Breast epithelium (tissue), 4 donors: ENCODE data around the gene NOX5. TPM values are rescaled to one million over a fixed set of nuclear protein-coding genes. Genes with fewer than 3 reads are reported as not detected.

Source experiments
- DNase-seq, 2 donors: peaks; one replicate each; pipeline ENCODE4 v3.0.0-alpha.2; 2019; ENCODE audit warnings: low spot score in 2 of 2
- H3K27ac ChIP-seq, 2 donors: fragments of 200-600 bp; sonication (generic) in 1 of 2; one replicate each; pipeline ENCODE4 v1.5.1; 2016 to 2019; ENCODE audit warnings: mild to moderate bottlenecking in 1 of 2
- H3K27me3 ChIP-seq, 2 donors: fragments of 200-600 bp; sonication (generic) in 1 of 2; one replicate each; pipeline versions ENCODE4 v1.5.1 to v1.6.0; 2017 to 2019; ENCODE audit warnings: control low read depth in 1 of 2, mild to moderate bottlenecking in 1 of 2
- H3K36me3 ChIP-seq: fragments of 200-600 bp; one replicate; pipeline ENCODE4 v1.5.1; 2019
- H3K4me1 ChIP-seq, 2 donors: fragments of 200-600 bp; sonication (generic); one replicate each; pipeline ENCODE4 v1.5.1; 2016 to 2019; ENCODE audit warnings: control low read depth in 1 of 2
- H3K4me3 ChIP-seq, 3 donors: fragments of 200-600 bp; sonication (generic); 1 replicate in 2 of 3; 2 replicates in 1 of 3; pipeline ENCODE4 v1.5.1; 2016 to 2019; ENCODE audit warnings: mild to moderate bottlenecking in 3 of 3, moderate library complexity in 2 of 3
- H3K9me3 ChIP-seq, 2 donors: fragments of 200-600 bp; sonication (generic) in 1 of 2; one replicate each; pipeline ENCODE4 v1.5.1; 2016 to 2019; ENCODE audit warnings: control low read depth in 1 of 2
- CTCF ChIP-seq, 3 donors: fragments of 450-650 bp; IDR thresholded peaks; one replicate each; pipeline ENCODE4 v1.5.1; 2016 to 2017; ENCODE audit warnings: antibody characterized with exemption in 3 of 3, mild to moderate bottlenecking in 3 of 3, moderate library complexity in 3 of 3
- POLR2A ChIP-seq: fragments of 450-650 bp; IDR thresholded peaks from one replicate; pipeline ENCODE4 v1.6.1; 2016; ENCODE audit warnings: antibody characterized with exemption, mild to moderate bottlenecking, moderate library complexity
- POLR2AphosphoS5 ChIP-seq, 3 donors: sonication (generic); formaldehyde crosslinking; IDR thresholded peaks; one replicate each; pipeline ENCODE4 v1.6.1; 2017; ENCODE audit warnings: antibody characterized with exemption in 3 of 3
- intact Hi-C: fragments of 100-400 bp; cut with DNase I; formaldehyde crosslinking; loops from one replicate; pipeline ENCODE4 v1.15.1; 2023; ENCODE audit warnings: low total_unique reads
- total RNA-seq, 3 donors: library from RNA; depleted of rRNA; stranded (reverse); fragments of >200 nt; gene quantifications; one replicate each; pipeline ENCODE4 v1.1.0, GENCODE V29; 2016

Gene NOX5
- total RNA-seq, 3 donors from 2014 or later = 1.0 to 2.6 (median 1.9) TPM

GRCh38 chr15:68987120-68987519 is 27.4 kb upstream of the NOX5 start:
- Histone ChIP-seq H3K36me3 (no peaks in the 10 kb centered on the region), H3K4me3 (no peak overlapping the region), H3K27me3 (no peaks in the 10 kb centered on the region), H3K27ac (no peak overlapping the region), H3K4me1 (no peaks in the 10 kb centered on the region), H3K9me3 (no peaks in the 10 kb centered on the region)
- intact Hi-C loops = no loop called here
- TF ChIP-seq POLR2A = no peak
- no peak for TF ChIP-seq POLR2AphosphoS5 (IDR thresholded peaks at IDR 0.05)
- TF ChIP-seq CTCF (IDR thresholded peaks at IDR 0.05) = no peak
- no peak for DNase-seq

GRCh38 chr15:68987676-68988075 is 26.8 kb upstream of the NOX5 start:
- Histone ChIP-seq H3K9me3 (no peaks in the 10 kb centered on the region), H3K4me1 (no peaks in the 10 kb centered on the region), H3K27me3 (no peaks in the 10 kb centered on the region), H3K36me3 (no peaks in the 10 kb centered on the region), H3K4me3 (no peak overlapping the region), H3K27ac (no peak overlapping the region)
- intact Hi-C loops = no loop called here
- TF ChIP-seq POLR2AphosphoS5 (IDR thresholded peaks at IDR 0.05) (no peak), POLR2A (no peak), CTCF (IDR thresholded peaks at IDR 0.05) (no peak)
- DNase-seq = no peak

GRCh38 chr15:68989541-68990230 is 24.8 kb upstream of the NOX5 start:
- DNase-seq = no peak
- Histone ChIP-seq H3K27me3 (no peaks in the 10 kb centered on the region), H3K36me3 (no peaks in the 10 kb centered on the region), H3K4me3 (no peak overlapping the region), H3K27ac (no peak overlapping the region), H3K4me1 (no peaks in the 10 kb centered on the region), H3K9me3 (no peaks in the 10 kb centered on the region)
- TF ChIP-seq POLR2A (no peak), CTCF (IDR thresholded peaks at IDR 0.05) (no peak), POLR2AphosphoS5 (IDR thresholded peaks at IDR 0.05) (no peak)
- intact Hi-C loops = no loop called here

GRCh38 chr15:68990231-68990991 is 24.1 kb upstream of the NOX5 start:
- H3K27ac ChIP-seq = no peak overlapping the region
- H3K9me3 ChIP-seq = no peaks in the 10 kb centered on the region
- TF ChIP-seq CTCF (IDR thresholded peaks at IDR 0.05) (no peak), POLR2A (no peak), POLR2AphosphoS5 (IDR thresholded peaks at IDR 0.05) (no peak)
- H3K4me1 ChIP-seq = no peaks in the 10 kb centered on the region
- no peaks in the 10 kb centered on the region for H3K36me3 ChIP-seq
- intact Hi-C loops = no loop called here
- no peaks in the 10 kb centered on the region for H3K27me3 ChIP-seq
- no peak overlapping the region for H3K4me3 ChIP-seq
- DNase-seq = no peak

GRCh38 chr15:68990992-68991500 is 23.4 kb upstream of the NOX5 start:
- H3K9me3 ChIP-seq = no peaks in the 10 kb centered on the region
- TF ChIP-seq CTCF (IDR thresholded peaks at IDR 0.05) = no peak
- no peak for TF ChIP-seq POLR2A
- no peak for TF ChIP-seq POLR2AphosphoS5 (IDR thresholded peaks at IDR 0.05)
- no peak for DNase-seq
- intact Hi-C loops = no loop called here
- no peak overlapping the region for H3K27ac ChIP-seq
- H3K27me3 ChIP-seq = no peaks in the 10 kb centered on the region
- H3K4me3 ChIP-seq = no peak overlapping the region
- H3K4me1 ChIP-seq = no peaks in the 10 kb centered on the region
- H3K36me3 ChIP-seq = no peaks in the 10 kb centered on the region
